Psoas muscle (tissue), 8 donors: ENCODE results near the gene SIL1. TPM values are rescaled to one million over a fixed set of nuclear protein-coding genes. Genes with fewer than 3 reads are reported as not detected.

Experiments used
- ATAC-seq, 4 donors: fragments of 200-7000 bp; cut with Tn5 transposase; one replicate each; pipeline ENCODE4 v1.9.1; 2020; ENCODE audit warnings: moderate library complexity in 3 of 4, mild to moderate bottlenecking in 2 of 4
- DNase-seq, 2 donors: peaks; one replicate each; pipeline ENCODE4 v3.0.0-alpha.2; 2020
- H3K27ac ChIP-seq: fragments of 200-600 bp; one replicate; pipeline ENCODE4 v1.8.0; 2022
- H3K27me3 ChIP-seq, 3 donors: fragments of 200-600 bp in 1 of 3; one replicate each; pipeline versions ENCODE4 v1.6.1 to v1.8.0; 2013 to 2022; ENCODE audit warnings: low read length in 2 of 3, mild to moderate bottlenecking in 2 of 3, moderate library complexity in 1 of 3; ENCODE audit not compliant: insufficient read depth in 3 of 3
- H3K36me3 ChIP-seq, 2 donors: fragments of 200-600 bp in 1 of 2; one replicate each; pipeline versions ENCODE4 v1.6.1 to v1.8.0; 2013 to 2022; ENCODE audit warnings: low read depth in 1 of 2, mild to moderate bottlenecking in 1 of 2, moderate library complexity in 1 of 2; ENCODE audit not compliant: insufficient read depth in 1 of 2
- H3K4me1 ChIP-seq: fragments of 200-600 bp; one replicate; pipeline ENCODE4 v1.8.0; 2022
- H3K4me3 ChIP-seq: fragments of 200-600 bp; one replicate; pipeline ENCODE4 v1.8.0; 2022; ENCODE audit warnings: mild to moderate bottlenecking
- H3K9me3 ChIP-seq: fragments of 200-600 bp; one replicate; pipeline ENCODE4 v1.8.0; 2022
- CTCF ChIP-seq: fragments of 200-600 bp; IDR thresholded peaks from one replicate; pipeline ENCODE4 v1.8.0; 2022; ENCODE audit warnings: antibody characterized with exemption
- WGBS, 3 donors: extraction: QIAGEN DNeasy Blood & Tissue Kit; methylation state at CpG; one replicate each; pipeline versions ENCODE4 v1.1.6 to v1.1.7; 2013; 5-methylcytosine and 5-hydroxymethylcytosine counted together
- intact Hi-C, 2 donors: fragments of 100-400 bp; cut with DNase I; formaldehyde crosslinking; loops; one replicate each; pipeline versions ENCODE4 v1.11.0 to v1.14.2; 2022
- polyA plus RNA-seq, 3 donors: library from polyadenylated mRNA; stranded (reverse); fragments of 200-250 nt; gene quantifications; one replicate each; pipeline ENCODE4 v1.2.3, GENCODE V29; 2013
- total RNA-seq, 4 donors: library from RNA; stranded (reverse); fragmentation: NEBNext Ultra II Directional in 2 of 4; extraction: Animal tissue kit (Norgen Biotek cat#: 25700) in 2 of 4; gene quantifications; one replicate each; pipeline versions ENCODE4 v1.2.1 to v1.2.4, GENCODE V29; 2021 to 2023
- donor health status: healthy with polysubstance abuse.
- donor health status: DM: no; HTN: no; CAD: no; lungs with moderate emphysema.
- donor health status: Bipolar disorder and iron deficiency.
- donor health status: healthy.
- donor health status: DM: yes; HTN: yes; CAD: no.
- donor health status: DM: no; HTN: no; CAD: no.
- donor health status: DM: no; HTN: no; CAD: no.
- donor health status: DM: yes; HTN: yes; CAD: no.

Gene SIL1
- total and polyA plus RNA-seq, 7 donors = 27.1 to 52.9 (median 41.0) TPM

GRCh38 chr5:138990986-138991590 lies 207.1 kb downstream of the SIL1 start:
- no peaks in the 10 kb centered on the region for H3K9me3 ChIP-seq
- DNase-seq (no peak), ATAC-seq (no peak)
- no peak overlapping the region for H3K4me3 ChIP-seq
- H3K36me3 ChIP-seq = no peaks in the 10 kb centered on the region
- no peak for TF ChIP-seq CTCF
- 83 to 90% (median 85%) methylated on average over 4 of the region's 4 CpGs for WGBS, 3 donors
- no peak overlapping the region for H3K27ac ChIP-seq
- intact Hi-C loops = no loop called here
- no peaks in the 10 kb centered on the region for H3K27me3 ChIP-seq
- no peaks in the 10 kb centered on the region for H3K4me1 ChIP-seq

GRCh38 chr5:138989720-138990119 lies 208.4 kb downstream of the SIL1 start:
- 81 to 93% (median 87%) methylated on average over 6 of the region's 6 CpGs for WGBS, 3 donors
- Histone ChIP-seq H3K36me3 (no peaks in the 10 kb centered on the region), H3K27ac (no peak overlapping the region), H3K4me3 (no peak overlapping the region), H3K27me3 (no peaks in the 10 kb centered on the region), H3K4me1 (no peaks in the 10 kb centered on the region), H3K9me3 (no peaks in the 10 kb centered on the region)
- no peak for TF ChIP-seq CTCF
- ATAC-seq (peak in 1 of 4 donors; percentile 48), DNase-seq (no peak)
- intact Hi-C loops = no loop called here

- H3K27me3 ChIP-seq = no peaks in the 10 kb centered on the region
- H3K36me3 ChIP-seq = no peaks in the 10 kb centered on the region
- H3K4me1 ChIP-seq = no peaks in the 10 kb centered on the region
- WGBS, 3 donors = 92 to 96% (median 93%) methylated on average over 5 of the region's 5 CpGs
- DNase-seq = no peak
- H3K9me3 ChIP-seq = no peaks in the 10 kb centered on the region
- ATAC-seq = no peak
- H3K27ac ChIP-seq = no peak overlapping the region
- intact Hi-C loops = no loop called here
- TF ChIP-seq CTCF = no peak
- H3K4me3 ChIP-seq = no peak overlapping the region
Measured at GRCh38 chr5:138986186-138986800, 211.9 kb downstream of the SIL1 start.

- WGBS, 3 donors = 83 to 90% (median 84%) methylated on average over 6 of the region's 6 CpGs
Measured at GRCh38 chr5:138985683-138986082, 212.5 kb downstream of the SIL1 start.

More at GRCh38 chr5:138985683-138986082, 212.5 kb downstream of the SIL1 start:
- ATAC-seq (no peak), DNase-seq (no peak)
- H3K4me1 ChIP-seq = no peaks in the 10 kb centered on the region
- no peak overlapping the region for H3K27ac ChIP-seq
- no peaks in the 10 kb centered on the region for H3K27me3 ChIP-seq
- H3K9me3 ChIP-seq = no peaks in the 10 kb centered on the region
- intact Hi-C loops = no loop called here
- TF ChIP-seq CTCF = no peak
- H3K4me3 ChIP-seq = no peak overlapping the region
- no peaks in the 10 kb centered on the region for H3K36me3 ChIP-seq
